Activated T-helper 1 cell treated with anti-CD3 and anti-CD28 coated beads, Interleukin-12 subunit alpha, Interleukin-12 subunit beta, Interleukin-2, Interleukin-4 antibody, amounts not matched to agents 30 ng/mL and 10 ng/mL and 1 ng/mL, durations not matched to agents 14 hours and 24 hours and 36 hours (primary cell): ENCODE measurements around the gene IQGAP1. TPM values are rescaled to one million over a fixed set of nuclear protein-coding genes. Genes with fewer than 3 reads are reported as not detected.

Source experiments
- DNase-seq: peaks from one replicate; pipeline ENCODE4 v3.0.0; 2021; ENCODE audit warnings: low spot score
- H3K27ac Mint-ChIP-seq: one replicate; pipeline ENCODE4 v1.8.0; 2021; ENCODE audit warnings: mild to moderate bottlenecking, mixed read lengths
- H3K27me3 Mint-ChIP-seq: one replicate; pipeline ENCODE4 v1.8.0; 2022; ENCODE audit warnings: mild to moderate bottlenecking, moderate library complexity, mixed read lengths; ENCODE audit not compliant: insufficient read depth
- H3K36me3 Mint-ChIP-seq: one replicate; pipeline ENCODE4 v1.8.0; 2021; ENCODE audit warnings: low read depth, mixed read lengths
- H3K4me1 Mint-ChIP-seq: one replicate; pipeline ENCODE4 v1.8.0; 2021; ENCODE audit warnings: low read depth, mixed read lengths
- H3K4me3 Mint-ChIP-seq: one replicate; pipeline ENCODE4 v1.8.0; 2021; ENCODE audit warnings: mild to moderate bottlenecking, moderate library complexity, mixed read lengths
- H3K9me3 Mint-ChIP-seq: one replicate; pipeline ENCODE4 v1.8.0; 2021; ENCODE audit warnings: mixed read lengths
- intact Hi-C: fragments of 100-400 bp; cut with micrococcal nuclease; formaldehyde crosslinking; loops from one replicate; pipeline ENCODE4 v1.15.1; 2024
- total RNA-seq: library from RNA; stranded (reverse); gene quantifications from 2 replicates; pipeline ENCODE4 v1.2.3, GENCODE V29; 2022

The IQGAP1 gene
- total RNA-seq, 1 donor from 2014 or later = 149 TPM

DNA sequence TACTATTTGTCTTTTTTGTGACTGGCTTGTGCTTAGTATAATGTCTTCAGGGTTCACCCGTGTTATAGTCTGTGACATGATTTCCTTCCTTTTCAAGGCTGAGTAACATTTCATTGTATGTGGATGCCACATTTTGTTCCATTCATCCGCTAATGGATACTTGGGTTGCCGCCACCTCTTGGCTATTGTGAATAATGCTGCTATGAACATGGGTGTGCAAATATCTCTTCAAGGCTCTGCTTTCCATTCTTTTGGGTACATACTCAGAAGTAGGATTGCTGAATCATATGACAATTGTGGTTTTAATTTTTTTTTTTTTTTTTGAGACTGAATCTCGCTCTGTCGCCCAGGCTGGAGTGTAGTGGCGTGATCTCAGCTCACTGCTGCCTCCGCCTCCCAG, 157.1 kb downstream of the IQGAP1 start:
- peaks cover 49% of the 10 kb centered on the region for H3K36me3 Mint-ChIP-seq
- H3K4me1 Mint-ChIP-seq = peaks cover 66% of the 10 kb centered on the region
- H3K27me3 Mint-ChIP-seq = no peaks in the 10 kb centered on the region
- no peak overlapping the region for H3K4me3 Mint-ChIP-seq
- DNase-seq = no peak
- no peaks in the 10 kb centered on the region for H3K9me3 Mint-ChIP-seq
- H3K27ac Mint-ChIP-seq = peak overlapping the region; percentile 33
- intact Hi-C loops = no loop called here

DNA sequence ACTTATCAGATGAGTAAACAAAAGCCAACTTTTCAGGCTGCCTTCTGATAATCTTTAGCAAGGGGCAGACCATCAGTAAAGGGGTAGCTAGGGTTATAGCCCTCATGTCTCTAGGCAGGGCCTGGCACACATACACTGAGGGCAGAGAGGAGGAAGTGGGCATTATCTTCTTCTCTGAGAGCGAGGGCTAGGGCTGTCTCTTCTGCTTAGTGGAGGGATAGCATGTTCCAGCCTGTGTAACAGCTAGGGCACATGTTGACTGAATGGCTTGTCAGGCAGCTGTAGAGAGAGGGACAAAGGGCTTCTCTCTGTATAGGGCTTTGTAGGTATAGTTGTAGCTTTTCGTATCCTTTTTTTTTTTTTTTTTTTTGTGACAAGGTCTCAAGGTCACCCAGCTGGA, 159.5 kb downstream of the IQGAP1 start:
- H3K4me3 Mint-ChIP-seq = no peak overlapping the region
- intact Hi-C loops = loop anchor here (2.0 kb wide), 1 partner anchor 13 kb away; no protein-coding TSS in a partner anchor
- peaks cover 62% of the 10 kb centered on the region for H3K4me1 Mint-ChIP-seq
- peaks cover 57% of the 10 kb centered on the region for H3K36me3 Mint-ChIP-seq
- peak overlapping the region; percentile 26 for H3K27ac Mint-ChIP-seq
- no peaks in the 10 kb centered on the region for H3K27me3 Mint-ChIP-seq
- no peaks in the 10 kb centered on the region for H3K9me3 Mint-ChIP-seq
- DNase-seq = no peak

DNA sequence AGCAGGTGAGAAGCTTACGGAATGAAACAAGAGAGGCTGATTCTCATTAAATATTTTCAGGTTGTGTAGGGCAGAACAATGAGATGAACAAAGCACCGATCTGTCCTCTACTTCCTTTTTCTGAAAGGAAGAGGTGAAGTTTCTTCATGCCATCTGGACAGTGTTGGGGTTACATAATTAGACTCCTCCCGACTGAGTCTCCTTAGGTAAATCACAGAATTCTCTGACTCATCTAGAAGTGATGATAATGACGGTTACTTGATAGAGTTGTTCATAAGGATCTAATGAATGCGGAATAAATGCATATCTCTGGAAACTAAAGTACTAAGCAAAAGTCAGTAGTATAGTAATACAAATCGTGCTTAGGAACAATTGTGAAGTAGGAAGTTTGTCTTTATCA, 162.9 kb downstream of the IQGAP1 start:
- H3K36me3 Mint-ChIP-seq = peaks cover 46% of the 10 kb centered on the region
- no peaks in the 10 kb centered on the region for H3K27me3 Mint-ChIP-seq
- H3K4me1 Mint-ChIP-seq = peaks cover 46% of the 10 kb centered on the region
- H3K27ac Mint-ChIP-seq = no peak overlapping the region
- no peak for DNase-seq
- H3K4me3 Mint-ChIP-seq = no peak overlapping the region
- intact Hi-C loops = no loop called here
- H3K9me3 Mint-ChIP-seq = no peaks in the 10 kb centered on the region

Other genes starting within 250 kb of the IQGAP1 start
- gene SEMA4B, start 186.9 kb upstream of the IQGAP1 start, total RNA-seq = 17.5 and 18.8 TPM in 2 replicates
- gene CIB1, start 154.3 kb upstream of the IQGAP1 start, total RNA-seq = 144 and 145 TPM in 2 replicates
- 12.7 and 15.5 TPM in 2 replicates for gene GDPGP1, start 154.0 kb upstream of the IQGAP1 start, total RNA-seq
- gene TTLL13, start 138.7 kb upstream of the IQGAP1 start, total RNA-seq = 0.29 and 0.65 TPM in 2 replicates
- gene NGRN, start 122.6 kb upstream of the IQGAP1 start, total RNA-seq = 39.0 and 39.9 TPM in 2 replicates
- gene ZNF774, start 36.0 kb upstream of the IQGAP1 start, total RNA-seq = 1.6 and 2.1 TPM in 2 replicates
- 54.0 and 61.2 TPM in 2 replicates for gene CRTC3, start 141.7 kb downstream of the IQGAP1 start, total RNA-seq